GM18867 (cell line): ENCODE data around the gene HNF4A.
"Not testable (repeated sequence)": the region's sequence is repeated elsewhere in the genome, so short reads cannot be mapped to it uniquely, and the experiment has no call there.

Source experiments
- ATAC-seq: cut with Tn5 transposase; IDR thresholded peaks from one replicate; pipeline ENCODE4 v1.9.1; 2021; ENCODE audit warnings: mild to moderate bottlenecking, moderate library complexity; ENCODE audit not compliant: unreplicated experiment

HNF4A gene

GRCh38 chr20:44467289-44467883 is 111.9 kb downstream of the HNF4A start:
- ATAC-seq, result no peak

GRCh38 chr20:44468044-44468782 is 112.7 kb downstream of the HNF4A start:
- no peak for ATAC-seq

- no peak for ATAC-seq
These were observed 114.8 kb downstream of the HNF4A start for GRCh38 chr20:44470327-44470726.

DNA sequence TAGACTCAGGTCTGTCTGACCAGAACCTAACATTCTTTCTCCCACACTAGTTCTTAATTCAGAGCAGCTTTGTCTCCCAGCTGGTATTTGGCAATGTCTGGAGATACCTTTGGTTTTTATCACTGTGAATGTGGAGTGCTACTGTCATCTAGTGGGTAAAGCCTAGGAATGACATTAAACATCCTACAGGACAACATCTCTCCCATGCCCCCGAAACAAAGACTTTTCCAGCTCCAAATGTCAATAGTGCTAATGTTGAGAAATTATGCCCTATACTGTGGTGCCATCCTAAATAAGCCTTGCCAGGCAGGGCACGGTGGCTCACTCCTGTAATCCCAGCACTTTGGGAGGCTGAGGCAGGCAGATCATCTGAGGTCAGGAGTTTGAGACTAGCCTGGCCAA is 116.0 kb downstream of the HNF4A start:
- ATAC-seq, result no peak

- ATAC-seq, result not testable (repeated sequence)
These were observed 116.8 kb downstream of the HNF4A start for GRCh38 chr20:44472283-44472682.

DNA sequence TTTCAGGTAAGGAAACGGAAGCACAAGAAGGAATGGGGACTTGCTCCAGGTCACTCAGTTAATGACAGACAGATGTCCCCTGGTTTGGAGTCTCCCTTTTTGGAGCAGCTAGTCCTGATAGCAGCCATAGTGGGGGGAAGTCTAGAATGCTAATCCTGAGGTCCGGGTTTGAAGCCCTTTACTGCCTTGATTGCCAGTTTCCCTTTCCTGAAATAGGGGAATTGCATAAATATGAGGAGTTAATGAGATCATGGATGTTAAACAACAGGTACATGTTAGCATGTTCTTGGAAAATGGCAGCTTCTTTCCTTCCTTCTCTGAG is 119.8 kb downstream of the HNF4A start:
- no peak for ATAC-seq

DNA sequence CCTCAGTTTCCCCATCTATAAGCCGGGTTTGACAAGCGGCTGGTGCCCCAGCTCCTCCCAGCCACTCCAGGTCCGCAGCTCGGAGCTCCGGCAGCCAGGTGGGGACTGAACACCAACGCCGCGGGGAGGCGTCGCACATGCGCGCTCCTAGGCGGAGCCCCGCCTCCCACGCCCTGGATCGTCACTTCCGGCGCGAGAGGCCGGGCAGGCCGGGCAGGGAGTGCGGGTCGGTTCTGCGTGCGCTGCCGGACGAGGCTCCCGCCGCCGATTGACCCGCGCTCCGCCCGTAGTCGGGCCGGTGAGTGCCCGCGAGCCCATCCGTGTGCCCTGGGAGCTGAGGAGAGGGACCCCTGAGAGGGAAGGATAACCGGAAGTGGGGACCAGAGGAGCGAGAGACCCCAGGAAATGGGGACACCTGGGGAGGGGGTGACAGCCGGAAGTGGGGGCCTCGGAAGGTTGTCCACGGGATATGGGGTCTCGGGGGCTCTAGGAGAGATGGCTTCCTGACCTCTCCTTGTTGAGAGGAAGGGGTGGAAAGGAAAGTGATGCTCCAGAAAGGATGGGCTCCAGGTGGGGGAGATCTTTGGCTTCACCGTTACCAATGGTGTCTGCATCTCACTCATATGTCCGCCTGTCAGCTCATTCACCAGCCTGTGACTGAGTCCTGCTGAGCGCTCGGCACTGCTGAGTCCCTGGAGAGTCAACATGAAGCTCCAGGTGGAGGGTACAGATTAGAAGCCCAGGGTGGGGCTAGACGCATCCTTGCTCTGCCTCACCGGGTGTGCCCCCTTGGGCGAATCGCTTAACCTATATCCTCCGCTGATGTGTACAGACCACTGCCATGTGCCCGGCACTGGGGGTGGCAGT is 120.4 kb downstream of the HNF4A start, which contains the start of gene TTPAL:
TSS of gene TTPAL (plus strand) at position 181 of the 867 bp plus-strand sequence. CDS start 4,126 bp downstream, outside the sequence.
- ATAC-seq, result peak; percentile 95

DNA sequence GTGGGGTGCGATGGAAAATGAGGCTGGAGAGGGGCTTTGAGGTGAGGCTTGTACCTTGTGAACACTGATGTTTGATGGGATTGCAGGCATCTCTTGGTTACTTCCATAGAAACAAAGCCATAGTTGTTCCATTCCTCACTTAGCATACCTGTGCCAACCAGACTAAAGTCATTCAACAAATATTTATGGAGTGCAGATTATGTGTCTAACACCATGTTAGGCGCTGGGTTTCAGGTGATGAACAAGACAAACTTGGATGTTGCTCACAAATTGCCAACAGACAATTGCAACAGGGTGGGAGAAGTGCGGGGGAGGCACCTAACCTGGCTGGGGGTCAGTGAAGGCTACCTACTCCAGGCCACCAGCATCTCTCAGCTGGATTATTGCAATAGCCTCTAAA is 121.7 kb downstream of the HNF4A start:
- no peak for ATAC-seq

- ATAC-seq, result no peak
These were observed 122.7 kb downstream of the HNF4A start for GRCh38 chr20:44478206-44478605.

GRCh38 chr20:44479643-44480042 is 124.1 kb downstream of the HNF4A start:
- ATAC-seq, result no peak

DNA sequence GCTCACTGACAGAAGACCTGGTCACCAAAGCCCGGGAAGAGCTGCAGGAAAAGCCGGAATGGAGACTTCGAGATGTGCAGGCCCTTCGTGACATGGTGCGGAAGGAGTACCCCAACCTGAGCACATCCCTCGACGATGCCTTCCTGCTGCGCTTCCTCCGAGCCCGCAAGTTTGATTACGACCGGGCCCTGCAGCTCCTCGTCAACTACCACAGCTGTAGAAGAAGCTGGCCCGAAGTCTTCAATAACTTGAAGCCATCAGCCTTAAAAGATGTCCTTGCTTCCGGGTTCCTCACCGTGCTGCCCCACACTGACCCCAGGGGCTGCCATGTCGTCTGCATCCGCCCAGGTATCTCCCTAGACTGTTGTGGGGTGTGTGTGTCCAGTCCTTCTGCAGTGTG is 124.6 kb downstream of the HNF4A start:
- no peak for ATAC-seq

GRCh38 chr20:44481719-44482416 is 126.4 kb downstream of the HNF4A start:
- ATAC-seq, result no peak

DNA sequence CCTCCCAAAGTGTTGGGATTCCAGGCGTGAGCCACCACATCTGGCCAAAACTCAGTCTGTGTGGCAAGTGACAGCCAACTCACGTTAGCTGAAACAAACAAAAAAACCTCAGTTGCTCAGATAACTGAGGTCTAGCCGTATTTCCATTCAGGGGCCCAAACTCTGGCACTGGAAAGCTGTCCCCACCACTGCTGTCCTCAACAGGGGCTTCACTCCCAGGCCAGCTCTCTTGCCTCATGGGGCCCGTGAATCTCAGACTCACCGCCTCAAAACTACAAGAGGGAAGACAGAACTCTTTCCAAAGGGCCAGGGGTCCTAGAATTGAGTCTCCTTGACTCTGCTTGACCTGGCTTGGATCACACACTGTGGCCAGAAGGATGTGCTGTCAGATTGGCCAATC is 127.6 kb downstream of the HNF4A start:
- ATAC-seq, result no peak
